Fibroblast of the aortic adventitia (primary cell): Measurements from ENCODE around the gene FADS2. TPM values are rescaled to one million over a fixed set of nuclear protein-coding genes. Genes with fewer than 3 reads are reported as not detected.
A peak's percentile ranks its signal among the peaks of the same experiment; 100 is the strongest.

Experiments used
- DNase-seq: peaks from one replicate; pipeline ENCODE4 v3.0.0-alpha.2; 2010; ENCODE audit warnings: low read depth
- H3K4me3 ChIP-seq: 2 replicates; pipeline ENCODE4 v1.5.1; 2011; ENCODE audit warnings: low read depth, mild to moderate bottlenecking, control low read depth, low read length, moderate library complexity
- total RNA-seq: library from RNA; depleted of rRNA; stranded (reverse); fragments of >200 nt; gene quantifications from 2 replicates; pipeline ENCODE4 v1.2.3, GENCODE V29; 2012; ENCODE audit warnings: low replicate concordance
- TF ChIP-seq, protein P1 (sequence below): IDR thresholded peaks from 2 replicates; pipeline ENCODE4 v1.5.1; 2011; ENCODE audit warnings: mild to moderate bottlenecking, low read length, control low read depth, inconsistent platforms; ENCODE audit not compliant: insufficient read depth

The FADS2 gene
- total RNA-seq, 1 donor = 125 TPM

DNA sequence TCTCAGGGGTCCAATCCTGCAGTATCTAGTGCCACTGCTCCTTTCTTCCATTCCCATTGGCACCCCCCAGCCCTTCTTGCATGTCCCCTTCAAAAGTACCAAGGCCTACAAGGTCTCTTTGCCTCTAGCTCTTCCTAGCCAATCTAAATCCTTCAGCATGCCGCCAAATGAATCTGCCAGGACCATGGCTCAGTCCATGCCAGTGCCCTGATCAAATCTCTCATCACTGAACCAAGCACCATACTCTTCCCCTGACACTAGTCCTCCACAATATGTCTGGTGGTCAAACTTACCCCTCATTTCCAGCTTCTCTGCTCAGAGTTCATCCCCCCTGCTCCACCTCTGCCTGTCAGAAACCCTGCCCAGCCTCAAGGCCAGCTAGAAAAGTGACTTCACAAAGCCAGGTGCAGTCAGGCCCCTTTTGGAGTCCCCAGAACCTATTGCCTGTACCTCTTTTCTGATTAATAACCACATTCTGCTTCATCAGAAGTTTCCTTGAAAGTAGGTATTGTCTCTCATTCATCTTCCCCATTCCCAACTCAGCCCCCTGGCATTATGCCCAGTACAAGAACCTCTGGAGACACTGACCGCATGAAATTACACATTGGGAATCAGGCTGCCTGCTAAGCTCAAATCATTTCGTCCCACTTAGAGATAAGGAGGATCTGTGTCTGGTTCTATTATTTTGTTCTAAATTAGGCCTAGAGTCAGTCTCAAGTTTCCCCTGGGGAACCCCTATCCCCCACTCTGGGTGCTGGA, 24.0 kb upstream of the FADS2 start:
- peak; percentile 58 for DNase-seq
- TF ChIP-seq, protein P1, sequence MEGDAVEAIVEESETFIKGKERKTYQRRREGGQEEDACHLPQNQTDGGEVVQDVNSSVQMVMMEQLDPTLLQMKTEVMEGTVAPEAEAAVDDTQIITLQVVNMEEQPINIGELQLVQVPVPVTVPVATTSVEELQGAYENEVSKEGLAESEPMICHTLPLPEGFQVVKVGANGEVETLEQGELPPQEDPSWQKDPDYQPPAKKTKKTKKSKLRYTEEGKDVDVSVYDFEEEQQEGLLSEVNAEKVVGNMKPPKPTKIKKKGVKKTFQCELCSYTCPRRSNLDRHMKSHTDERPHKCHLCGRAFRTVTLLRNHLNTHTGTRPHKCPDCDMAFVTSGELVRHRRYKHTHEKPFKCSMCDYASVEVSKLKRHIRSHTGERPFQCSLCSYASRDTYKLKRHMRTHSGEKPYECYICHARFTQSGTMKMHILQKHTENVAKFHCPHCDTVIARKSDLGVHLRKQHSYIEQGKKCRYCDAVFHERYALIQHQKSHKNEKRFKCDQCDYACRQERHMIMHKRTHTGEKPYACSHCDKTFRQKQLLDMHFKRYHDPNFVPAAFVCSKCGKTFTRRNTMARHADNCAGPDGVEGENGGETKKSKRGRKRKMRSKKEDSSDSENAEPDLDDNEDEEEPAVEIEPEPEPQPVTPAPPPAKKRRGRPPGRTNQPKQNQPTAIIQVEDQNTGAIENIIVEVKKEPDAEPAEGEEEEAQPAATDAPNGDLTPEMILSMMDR = no peak
- H3K4me3 ChIP-seq = no peak overlapping the region

DNA sequence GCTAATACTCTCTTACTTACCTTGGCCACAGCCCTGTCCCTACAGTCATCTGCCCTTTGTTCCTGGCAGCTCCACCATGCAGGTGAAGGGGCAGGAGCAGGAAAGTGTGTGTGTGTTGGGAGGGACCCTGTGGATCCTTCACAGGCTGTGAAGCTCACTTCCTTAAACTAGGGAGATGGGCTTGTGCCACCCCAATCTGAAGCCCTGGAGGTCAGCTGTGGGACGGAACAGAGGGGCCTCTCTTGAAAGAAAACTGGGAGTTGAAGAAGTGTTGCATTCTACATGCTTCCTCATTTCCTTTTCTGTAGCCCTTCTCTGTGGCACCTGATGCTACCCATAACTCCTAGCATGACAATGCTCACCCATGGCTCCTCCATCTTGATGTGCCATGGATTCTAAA, 23.0 kb upstream of the FADS2 start:
- TF ChIP-seq, protein P1 = no peak
- DNase-seq = no peak
- H3K4me3 ChIP-seq = no peak overlapping the region

DNA sequence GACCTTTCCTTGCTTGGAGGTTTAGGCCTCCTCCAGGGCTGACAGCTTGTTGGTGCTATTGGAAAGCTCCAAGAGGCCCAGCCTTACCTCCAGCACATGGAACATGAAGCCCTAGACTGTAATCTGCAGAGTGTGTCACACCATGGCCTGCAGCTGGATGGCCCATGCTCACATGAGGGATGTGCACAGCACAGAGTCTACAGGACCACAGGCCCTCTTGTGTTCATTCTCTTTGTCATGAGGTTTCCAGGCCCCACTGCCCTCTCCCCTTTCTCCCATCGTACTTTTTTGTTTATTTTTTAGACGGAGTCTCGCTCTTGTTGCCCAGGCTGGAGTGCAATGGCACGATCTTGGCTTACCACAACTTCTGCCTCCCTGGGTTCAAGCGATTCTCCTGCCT, 21.3 kb upstream of the FADS2 start:
- H3K4me3 ChIP-seq = no peak overlapping the region
- DNase-seq = no peak
- TF ChIP-seq, protein P1 = no peak

DNA sequence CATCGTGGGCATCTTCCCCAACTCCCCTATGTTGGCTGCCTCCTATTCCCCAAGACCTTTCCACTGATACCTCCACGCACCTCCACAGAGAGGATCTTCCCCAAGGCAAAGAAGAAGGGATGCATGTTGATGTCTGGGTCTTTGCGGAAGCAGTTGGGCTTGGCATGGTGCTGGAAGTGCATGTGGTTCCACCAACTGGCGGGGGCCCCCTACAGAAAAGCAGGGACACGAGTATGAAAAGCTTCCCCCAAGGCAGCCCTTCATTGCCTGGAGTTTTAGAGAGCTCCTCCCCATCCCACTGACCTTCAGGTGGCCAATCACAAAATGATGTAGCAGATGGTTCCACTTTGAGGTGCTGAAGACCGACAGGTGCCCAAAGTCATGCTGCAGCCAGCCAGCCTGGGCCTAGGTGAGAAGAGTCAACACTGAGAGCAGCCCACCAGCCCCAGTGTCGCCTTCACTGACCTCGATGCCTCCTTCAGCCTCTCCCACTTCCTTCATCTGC, 17.4 kb upstream of the FADS2 start:
- no peak overlapping the region for H3K4me3 ChIP-seq
- no peak for DNase-seq
- TF ChIP-seq, protein P1 = no peak

DNA sequence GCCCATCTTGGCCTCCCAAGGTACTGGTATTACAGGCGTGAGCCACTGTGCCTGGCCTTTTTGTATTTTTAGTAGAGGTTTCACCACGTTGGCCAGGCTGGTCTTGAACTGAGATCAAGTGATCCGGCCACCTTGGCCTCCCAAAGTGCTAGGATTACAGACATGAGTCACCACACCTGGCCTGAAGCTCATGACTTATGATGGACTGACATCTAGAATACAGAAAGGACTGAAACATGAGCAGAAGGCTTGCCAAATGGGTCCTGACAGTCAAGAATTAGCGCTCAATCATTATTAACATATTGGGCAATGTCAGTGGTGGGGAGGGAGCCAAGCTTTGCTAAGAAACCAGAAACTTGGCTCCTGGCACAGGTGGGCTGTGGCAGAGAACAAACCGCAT, 16.3 kb upstream of the FADS2 start:
- no peak overlapping the region for H3K4me3 ChIP-seq
- TF ChIP-seq, protein P1 = no peak
- no peak for DNase-seq

DNA sequence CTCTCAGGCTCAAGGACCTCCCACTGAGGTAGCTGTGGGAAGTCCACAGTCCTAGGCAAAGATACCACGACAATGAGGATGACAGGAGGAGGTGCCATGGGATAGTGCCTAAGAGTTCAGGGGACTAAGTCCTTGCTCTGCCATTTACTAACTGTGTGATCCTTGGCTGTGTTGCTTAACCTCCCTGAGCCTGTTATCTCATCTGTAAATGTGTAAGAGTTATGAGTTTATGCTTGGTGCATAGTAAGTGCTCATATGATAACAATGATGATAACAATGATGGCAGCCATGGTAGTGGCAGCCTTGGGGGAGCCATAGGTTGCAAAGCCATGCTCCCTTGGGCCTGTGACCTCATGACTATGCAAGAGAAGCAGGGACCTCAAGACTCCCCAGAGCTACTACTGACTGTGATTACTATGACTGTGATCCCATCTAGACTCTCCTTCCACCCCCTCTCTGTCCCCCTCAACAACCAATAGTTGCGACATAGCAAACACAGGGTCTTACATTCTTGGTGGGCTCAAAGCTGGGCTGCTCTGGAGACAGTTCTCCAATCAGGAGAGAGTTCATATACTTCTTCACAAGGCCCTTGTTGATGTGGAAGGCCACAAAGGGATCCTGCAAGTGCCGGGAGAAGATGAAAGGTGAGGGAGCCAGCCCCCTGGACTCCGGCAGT, 15.2 kb upstream of the FADS2 start:
- no peak overlapping the region for H3K4me3 ChIP-seq
- no peak for DNase-seq
- TF ChIP-seq, protein P1 = no peak
